COLO668 (cell line): ENCODE measurements around the gene SUPT5H.
A peak's percentile ranks its signal among the peaks of the same experiment; 100 is the strongest.

ENCODE experiments used
- DNase-seq: peaks from one replicate; lab custom pipeline; 2025; ENCODE audit not compliant: unreplicated experiment; lab: John Stamatoyannopoulos, UW

Gene SUPT5H

DNA sequence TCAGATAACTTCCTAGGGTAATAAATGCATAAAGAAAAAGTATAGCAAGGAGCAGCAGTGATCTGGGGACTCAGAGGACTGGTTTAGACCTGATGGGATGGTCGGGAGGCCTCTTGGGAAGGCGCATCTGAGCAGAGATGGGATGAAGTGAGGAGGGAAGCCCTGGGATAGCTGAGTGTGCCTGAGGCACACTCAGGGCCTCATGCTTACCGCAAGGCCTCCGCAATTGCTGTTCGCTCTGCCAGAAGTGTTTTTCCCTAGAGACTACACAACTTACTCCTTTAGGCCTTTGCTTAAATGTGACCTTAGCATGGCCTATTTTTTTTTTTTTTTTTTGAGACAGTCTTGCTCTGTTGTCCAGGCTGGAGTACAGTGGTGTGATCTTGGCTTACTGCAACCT lies 49.3 kb downstream of the SUPT5H start:
- DNase-seq, result no peak

DNA sequence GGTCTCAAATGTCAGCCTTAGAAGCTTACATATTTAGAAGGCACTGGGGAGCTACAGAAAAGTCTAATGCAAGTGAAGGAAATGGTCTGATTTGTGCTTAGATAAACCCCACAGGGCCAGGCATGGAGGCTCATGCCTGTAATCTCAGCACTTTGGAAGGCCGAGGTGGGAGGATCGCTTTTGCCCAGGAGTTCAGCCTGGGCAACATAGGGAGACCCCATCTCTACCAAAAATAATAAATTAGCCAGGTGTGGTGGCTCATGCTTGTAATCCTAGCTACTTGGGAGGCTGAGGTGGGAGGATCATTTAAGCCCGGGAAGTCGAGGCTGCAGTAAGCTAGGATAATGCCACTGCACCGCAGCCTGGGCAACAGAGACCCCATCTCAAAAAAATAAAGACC lies 50.7 kb downstream of the SUPT5H start:
- no peak for DNase-seq

DNA sequence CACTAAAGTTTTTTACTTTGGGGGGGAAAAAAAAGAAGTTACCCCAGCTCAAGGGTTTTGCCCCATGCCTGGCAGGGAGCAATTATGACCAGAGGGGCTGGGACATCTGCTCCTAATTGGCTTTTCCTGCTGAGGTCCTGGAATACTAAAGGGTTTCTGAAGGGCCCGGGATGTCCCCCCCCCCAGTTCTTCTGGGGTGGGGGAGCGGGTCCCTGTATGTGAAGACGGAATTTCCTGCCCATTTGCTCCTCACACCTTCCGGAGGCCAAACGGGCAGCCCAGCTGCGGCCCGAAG lies 52.3 kb downstream of the SUPT5H start:
- DNase-seq, result no peak

GRCh38 chr19:39497996-39498797 lies 52.8 kb downstream of the SUPT5H start:
- peak; percentile 94 for DNase-seq

- peak; percentile 84 for DNase-seq
Measured at GRCh38 chr19:39498798-39499642, 53.6 kb downstream of the SUPT5H start, which contains the start of gene DLL3. DLL3 (plus strand) TSS chr19:39498947; CDS start chr19:39498975, 28 bp downstream.

DNA sequence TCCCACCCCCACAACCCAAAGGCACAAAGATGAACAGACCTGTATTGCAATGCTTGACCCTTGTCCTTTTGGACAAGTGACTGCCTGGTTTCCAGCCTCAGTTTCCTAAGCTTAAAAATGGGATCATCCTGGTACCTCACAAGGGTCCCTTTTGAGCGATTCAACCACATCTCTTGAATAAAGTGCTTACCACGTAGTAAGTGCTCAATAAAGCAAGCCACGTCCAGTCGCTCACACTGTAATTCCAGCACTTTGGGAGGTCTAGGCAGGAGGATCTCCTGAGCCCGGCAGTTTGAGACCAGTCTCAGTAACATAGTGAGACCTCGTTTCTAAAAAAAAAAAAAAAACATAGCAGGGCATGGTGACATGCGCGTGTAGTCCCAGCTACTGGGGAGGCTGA lies 54.5 kb downstream of the SUPT5H start:
- no peak for DNase-seq

DNA sequence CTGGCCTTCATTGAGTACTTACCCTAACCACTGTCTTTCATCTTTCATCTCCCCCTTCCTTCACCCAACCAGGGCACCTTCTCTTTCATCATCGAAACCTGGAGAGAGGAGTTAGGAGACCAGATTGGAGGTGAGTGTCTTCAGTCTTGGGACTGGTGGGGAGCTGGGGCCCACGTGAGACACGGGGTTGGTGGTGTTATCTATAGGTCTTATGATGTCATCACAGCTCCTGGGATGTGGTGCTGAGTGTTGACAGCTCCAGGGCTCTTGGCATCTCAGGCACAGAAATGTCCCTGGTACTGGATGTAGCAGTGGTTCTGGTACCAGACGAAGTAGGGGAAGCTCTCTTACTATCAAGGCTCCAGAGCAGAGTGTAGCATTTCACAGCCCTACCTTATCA lies 55.2 kb downstream of the SUPT5H start:
- no peak for DNase-seq

GRCh38 chr19:39501340-39501739 lies 56.0 kb downstream of the SUPT5H start:
- DNase-seq, result no peak

DNA sequence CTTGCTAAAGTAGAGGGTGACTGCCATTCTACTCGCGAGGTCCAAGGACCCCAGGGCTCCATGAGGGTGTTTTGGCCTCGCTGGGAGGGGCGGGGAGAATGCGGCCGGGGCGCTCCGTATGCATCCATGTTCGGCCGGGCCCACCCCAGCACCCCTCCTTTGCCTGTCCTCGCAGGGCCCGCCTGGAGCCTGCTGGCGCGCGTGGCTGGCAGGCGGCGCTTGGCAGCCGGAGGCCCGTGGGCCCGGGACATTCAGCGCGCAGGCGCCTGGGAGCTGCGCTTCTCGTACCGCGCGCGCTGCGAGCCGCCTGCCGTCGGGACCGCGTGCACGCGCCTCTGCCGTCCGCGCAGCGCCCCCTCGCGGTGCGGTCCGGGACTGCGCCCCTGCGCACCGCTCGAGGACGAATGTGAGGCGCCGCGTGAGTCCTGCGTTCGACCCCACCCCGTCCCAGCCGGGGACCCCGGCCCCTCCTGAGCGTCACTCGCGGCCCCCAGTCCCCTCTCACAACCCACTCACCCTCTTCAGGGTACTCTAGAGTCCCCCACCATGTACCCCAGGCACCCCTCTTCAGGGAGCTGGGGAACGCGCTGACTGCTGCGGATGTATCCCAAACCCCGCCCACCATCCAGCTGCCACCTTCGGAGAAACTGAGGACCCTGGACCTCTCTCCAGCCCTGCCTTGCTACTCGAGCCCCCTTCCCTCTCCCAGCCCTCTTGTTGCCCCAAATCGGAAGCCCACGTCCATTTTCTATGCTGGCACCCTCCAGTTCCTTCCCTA lies 57.4 kb downstream of the SUPT5H start:
- peak; percentile 73 for DNase-seq

GRCh38 chr19:39506598-39506943 lies 61.2 kb downstream of the SUPT5H start:
- no peak for DNase-seq

- no peak for DNase-seq
Measured at GRCh38 chr19:39506944-39507714, 61.7 kb downstream of the SUPT5H start.

GRCh38 chr19:39507715-39508364 lies 62.5 kb downstream of the SUPT5H start:
- DNase-seq, result no peak

- DNase-seq, result no peak
Measured at GRCh38 chr19:39508629-39509028, 63.2 kb downstream of the SUPT5H start.

DNA sequence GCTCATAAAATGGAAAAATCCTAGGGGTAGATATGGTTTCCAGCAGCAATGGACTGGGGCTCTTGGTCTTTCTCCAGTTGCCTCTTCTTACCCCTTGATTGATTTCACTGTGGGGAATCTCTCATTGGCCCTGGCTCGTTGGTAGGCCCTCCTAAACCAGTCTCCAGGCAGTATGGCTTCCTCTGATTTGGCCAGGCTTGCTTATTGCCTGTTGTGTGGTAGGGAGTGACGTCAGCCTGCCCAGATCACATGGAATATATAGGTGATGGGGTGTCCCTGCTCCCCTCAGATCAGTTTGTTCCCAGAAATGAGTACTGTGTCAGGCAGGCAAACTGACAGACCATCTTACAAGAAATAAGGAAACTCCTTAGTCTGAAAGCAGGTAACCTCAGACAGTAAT lies 63.9 kb downstream of the SUPT5H start:
- no peak for DNase-seq

GRCh38 chr19:39512988-39513387 lies 67.6 kb downstream of the SUPT5H start:
- no peak for DNase-seq

- peak; percentile 16 for DNase-seq
Measured at GRCh38 chr19:39514840-39515550, 69.6 kb downstream of the SUPT5H start, which contains the start of gene SELENOV. SELENOV (plus strand) TSS chr19:39515139; CDS start chr19:39515213, 74 bp downstream.

DNA sequence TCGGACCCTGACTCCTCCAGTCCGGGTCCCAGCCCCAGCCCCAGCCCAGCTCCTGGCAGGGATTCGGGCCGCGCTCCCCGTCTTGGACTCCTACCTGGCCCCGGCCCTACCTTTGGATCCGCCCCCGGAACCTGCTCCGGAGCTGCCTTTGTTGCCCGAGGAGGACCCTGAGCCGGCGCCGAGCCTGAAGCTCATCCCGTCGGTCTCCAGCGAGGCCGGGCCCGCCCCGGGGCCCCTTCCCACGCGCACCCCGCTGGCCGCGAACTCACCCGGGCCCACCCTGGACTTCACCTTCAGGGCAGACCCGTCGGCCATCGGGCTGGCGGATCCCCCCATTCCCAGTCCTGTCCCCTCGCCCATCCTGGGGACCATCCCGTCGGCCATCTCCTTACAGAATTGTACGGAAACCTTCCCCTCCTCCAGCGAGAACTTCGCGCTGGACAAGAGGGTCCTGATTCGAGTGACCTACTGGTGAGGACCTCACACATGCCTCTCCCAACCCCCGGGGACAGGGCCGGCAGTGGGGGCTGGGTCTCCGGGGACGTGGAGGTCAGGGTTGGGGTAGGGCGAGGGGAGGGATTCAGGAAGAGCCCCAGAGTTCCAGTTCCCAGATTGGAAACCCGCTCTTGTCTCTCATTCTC lies 70.3 kb downstream of the SUPT5H start:
- DNase-seq, result no peak

DNA sequence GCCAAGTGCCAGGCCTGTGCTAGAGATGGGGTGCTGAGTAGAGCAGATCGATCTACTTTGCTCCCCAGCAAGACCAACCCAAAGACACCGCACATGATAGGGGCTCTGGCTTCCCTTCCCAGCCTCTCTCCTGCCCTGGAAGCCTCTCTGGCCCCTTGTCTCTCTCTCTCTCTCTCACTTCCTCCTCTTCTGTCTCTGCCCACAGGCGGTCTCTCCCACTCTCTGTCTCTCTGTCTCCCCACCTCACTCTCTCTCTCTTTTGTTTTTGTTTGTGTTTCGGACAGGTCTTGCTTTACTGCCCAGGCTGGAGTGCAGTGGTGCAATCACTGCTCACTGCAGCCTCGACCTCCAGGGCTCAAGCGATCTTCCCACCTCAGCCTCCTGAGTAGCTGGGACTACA lies 70.9 kb downstream of the SUPT5H start:
- DNase-seq, result no peak

DNA sequence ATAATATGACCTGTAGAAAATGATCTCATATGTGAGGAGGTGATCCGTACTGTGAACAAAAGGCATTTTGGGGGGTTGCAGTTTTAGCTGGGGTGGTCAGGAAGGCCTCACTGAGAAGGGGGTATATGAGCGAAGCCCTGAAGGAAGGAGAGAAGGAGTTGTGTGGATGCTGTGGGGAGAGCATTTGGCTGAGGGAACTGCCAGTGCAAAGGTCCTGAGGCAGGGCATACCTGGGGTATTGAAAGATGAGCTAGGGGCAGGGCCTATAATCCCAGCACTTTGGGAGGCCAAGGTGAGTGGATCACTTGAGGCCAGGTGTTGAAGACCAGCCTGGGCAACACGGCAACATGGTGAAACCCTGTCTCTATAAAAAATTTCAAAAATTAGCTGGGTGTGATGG lies 72.0 kb downstream of the SUPT5H start:
- no peak for DNase-seq
